CD4-positive, CD25-positive, alpha-beta regulatory T cell (primary cell): ENCODE results near the gene CELSR3. TPM values are rescaled to one million over a fixed set of nuclear protein-coding genes. Genes with fewer than 3 reads are reported as not detected.
A peak's percentile ranks its signal among the peaks of the same experiment; 100 is the strongest.

Experiments
- ATAC-seq, 2 donors: fragments of 150-1000 bp; cut with Tn5 transposase; one replicate each; pipeline ENCODE4 v1.10.0; 2021; ENCODE audit warnings: low read depth in 2 of 2, moderate number of reproducible peaks in 2 of 2, moderate library complexity in 1 of 2
- DNase-seq, 3 donors: peaks; one replicate each; pipeline versions ENCODE4 v3.0.0 to v3.0.0-alpha.2; 2012 to 2022; ENCODE audit warnings: mixed read lengths in 1 of 3
- H3K27ac ChIP-seq: one replicate; pipeline ENCODE4 v1.7.0; 2013; ENCODE audit warnings: mild to moderate bottlenecking, low read length; ENCODE audit not compliant: insufficient read depth, poor library complexity, severe bottlenecking
- H3K27me3 ChIP-seq: one replicate; pipeline ENCODE4 v1.7.0; 2013; ENCODE audit warnings: low read length; ENCODE audit not compliant: control insufficient read depth, insufficient read depth
- H3K36me3 ChIP-seq: one replicate; pipeline ENCODE4 v1.7.0; 2013; ENCODE audit warnings: mild to moderate bottlenecking, low read length, moderate library complexity; ENCODE audit not compliant: control insufficient read depth, insufficient read depth
- H3K4me1 ChIP-seq: 2 replicates; pipeline ENCODE4 v1.7.0; 2013; ENCODE audit warnings: mild to moderate bottlenecking, low read length; ENCODE audit not compliant: insufficient read depth, control insufficient read depth, poor library complexity, severe bottlenecking
- H3K4me3 ChIP-seq: one replicate; pipeline ENCODE4 v1.7.0; 2013; ENCODE audit warnings: low read depth, mild to moderate bottlenecking, low read length, moderate library complexity
- H3K9me3 ChIP-seq, 2 experiments: 1 replicate in 1 of 2; 2 replicates in 1 of 2; pipeline ENCODE4 v1.7.0; 2013; ENCODE audit warnings: low read length in 2 of 2, mild to moderate bottlenecking in 1 of 2, moderate library complexity in 1 of 2; ENCODE audit not compliant: control insufficient read depth in 2 of 2
- H3K27ac Mint-ChIP-seq, 3 donors: one replicate each; pipeline ENCODE4 v1.8.0; 2020 to 2022; ENCODE audit warnings: mild to moderate bottlenecking in 3 of 3, mixed read lengths in 3 of 3, moderate library complexity in 2 of 3
- H3K27me3 Mint-ChIP-seq: one replicate; pipeline ENCODE4 v1.8.0; 2022; ENCODE audit warnings: mild to moderate bottlenecking, mixed read lengths
- H3K36me3 Mint-ChIP-seq: one replicate; pipeline ENCODE4 v1.8.0; 2020; ENCODE audit warnings: mixed read lengths
- H3K4me1 Mint-ChIP-seq, 4 donors: one replicate each; pipeline ENCODE4 v1.8.0; 2020 to 2022; ENCODE audit warnings: mixed read lengths in 4 of 4, mild to moderate bottlenecking in 1 of 4
- H3K4me3 Mint-ChIP-seq, 4 donors: one replicate each; pipeline ENCODE4 v1.8.0; 2020 to 2022; ENCODE audit warnings: mild to moderate bottlenecking in 4 of 4, mixed read lengths in 4 of 4, moderate library complexity in 3 of 4
- H3K9me3 Mint-ChIP-seq, 7 donors: one replicate each; pipeline ENCODE4 v1.8.0; 2020 to 2022; ENCODE audit warnings: mixed read lengths in 7 of 7, mild to moderate bottlenecking in 3 of 7, moderate library complexity in 2 of 7
- polyA plus RNA-seq, 4 donors: library from polyadenylated mRNA; unstranded; fragments of 300-500 nt; fragmentation: Illumina TruSeq; gene quantifications; one replicate each; pipeline ENCODE4 v1.2.3, GENCODE V29; 2021
- total RNA-seq: library from RNA; stranded (reverse); gene quantifications from one replicate; pipeline ENCODE4 v1.2.3, GENCODE V29; 2022

The CELSR3 gene
- total and polyA plus RNA-seq, 5 donors from 2014 or later = 0.31 to 8.8 (median 0.39) TPM

DNA sequence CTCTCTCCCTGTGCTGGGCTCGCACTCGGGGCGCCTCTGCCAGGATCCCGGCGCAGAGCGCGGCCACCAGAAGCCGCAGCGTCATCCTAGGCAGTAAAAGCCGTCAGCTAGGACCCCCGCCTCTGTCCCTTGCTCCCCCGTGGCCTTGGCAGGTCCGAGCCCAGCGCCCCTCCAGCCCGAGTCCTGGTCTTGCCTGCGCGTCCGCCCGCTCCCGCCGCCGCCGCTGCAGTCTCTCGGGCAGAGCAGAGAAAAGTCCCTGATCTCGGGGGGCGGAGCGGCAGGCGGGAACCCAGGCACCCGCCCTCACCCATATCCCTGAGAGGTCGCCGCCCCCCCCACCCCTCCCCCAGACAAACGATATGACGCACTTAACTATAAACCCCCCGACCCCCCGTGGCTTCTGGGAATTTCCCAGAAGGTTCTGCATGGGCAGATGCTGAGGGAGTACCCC, 67.6 kb downstream of the CELSR3 start, which contains the start of gene COL7A1:
Gene COL7A1 (minus strand): TSS at position 255 of the 451 bp plus-strand sequence. CDS start 170 bp downstream, at position 85.
- peaks cover 5% of the 10 kb centered on the region for H3K4me1 ChIP-seq
- H3K9me3 Mint-ChIP-seq = peaks cover 0 to 2% (median 0%) of the 10 kb centered on the region in 7 donors
- H3K36me3 Mint-ChIP-seq = peaks cover 10% of the 10 kb centered on the region
- H3K27ac Mint-ChIP-seq = peak within 1 kb of the TSS in 1 of 3 donors; percentile 60
- H3K4me3 ChIP-seq = no peak within 1 kb of the TSS
- DNase-seq = no peak
- no peak for ATAC-seq
- H3K27ac ChIP-seq = no peak within 1 kb of the TSS
- H3K4me1 Mint-ChIP-seq = peaks cover 0 to 16% (median under 1%) of the 10 kb centered on the region in 4 donors
- peaks cover 10% of the 10 kb centered on the region for H3K36me3 ChIP-seq
- H3K27me3 ChIP-seq = no peaks in the 10 kb centered on the region
- peaks cover 19% of the 10 kb centered on the region for H3K27me3 Mint-ChIP-seq
- no peaks in the 10 kb centered on the region for H3K9me3 ChIP-seq
- H3K4me3 Mint-ChIP-seq = no peak within 1 kb of the TSS

- ATAC-seq (no peak), DNase-seq (no peak)
- no peak overlapping the region for H3K4me3 ChIP-seq
- Mint-ChIP-seq H3K4me3 (no peak overlapping the region), H3K27me3 (peaks cover 24% of the 10 kb centered on the region), H3K9me3 (peaks cover 0 to 2% (median 0%) of the 10 kb centered on the region in 7 donors), H3K36me3 (peaks cover 10% of the 10 kb centered on the region), H3K27ac (peak overlapping the region in 1 of 3 donors; percentile 60), H3K4me1 (peaks cover 0 to 16% (median under 1%) of the 10 kb centered on the region in 4 donors)
- H3K36me3 ChIP-seq = peaks cover 5% of the 10 kb centered on the region
- no peak overlapping the region for H3K27ac ChIP-seq
- no peaks in the 10 kb centered on the region for H3K27me3 ChIP-seq
- H3K9me3 ChIP-seq = no peaks in the 10 kb centered on the region
- peaks cover 5% of the 10 kb centered on the region for H3K4me1 ChIP-seq
These were observed 68.2 kb downstream of the CELSR3 start for GRCh38 chr3:48594417-48595049.

- Histone ChIP-seq H3K36me3 (no peaks in the 10 kb centered on the region), H3K9me3 (no peaks in the 10 kb centered on the region), H3K4me1 (peaks cover 5% of the 10 kb centered on the region), H3K27me3 (no peaks in the 10 kb centered on the region), H3K27ac (no peak overlapping the region), H3K4me3 (no peak overlapping the region)
- H3K36me3 Mint-ChIP-seq = no peaks in the 10 kb centered on the region
- H3K27me3 Mint-ChIP-seq = peaks cover 31% of the 10 kb centered on the region
- H3K27ac Mint-ChIP-seq = no peak overlapping the region
- H3K4me1 Mint-ChIP-seq = peaks cover 0 to 16% (median under 1%) of the 10 kb centered on the region in 4 donors
- H3K9me3 Mint-ChIP-seq = peaks cover 0 to 2% (median 0%) of the 10 kb centered on the region in 7 donors
- ATAC-seq (no peak), DNase-seq (no peak)
- H3K4me3 Mint-ChIP-seq = no peak overlapping the region
These were observed 69.3 kb downstream of the CELSR3 start for GRCh38 chr3:48593337-48593736.

DNA sequence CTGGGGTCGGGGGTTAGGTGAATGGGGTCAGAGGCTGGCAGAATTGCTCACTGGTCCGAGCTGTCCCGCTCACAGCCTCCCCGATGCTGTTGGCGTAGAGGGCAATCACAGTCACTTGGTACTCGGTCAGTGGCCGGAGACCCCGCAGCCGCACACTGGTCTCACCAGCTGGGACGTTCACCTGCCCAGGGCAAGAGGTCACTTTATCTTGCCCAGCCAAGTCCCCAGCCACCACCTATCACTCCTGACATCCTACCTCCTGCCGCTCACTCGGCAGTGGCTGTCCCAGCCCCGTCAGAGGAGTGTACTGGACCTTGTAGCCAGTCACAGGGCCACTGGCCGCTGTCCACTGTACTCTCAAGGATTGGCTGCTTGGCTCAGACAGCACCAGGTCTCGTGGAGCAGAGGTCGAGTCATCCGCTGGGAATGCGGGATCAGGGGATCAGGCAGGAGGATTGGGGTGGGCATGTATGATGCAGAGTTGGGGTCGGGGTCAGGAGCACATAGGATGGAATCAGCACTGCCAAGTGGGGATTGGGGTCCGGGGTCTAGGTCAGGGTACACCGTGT, 70.1 kb downstream of the CELSR3 start:
- H3K27ac Mint-ChIP-seq = no peak overlapping the region
- H3K4me3 ChIP-seq = no peak overlapping the region
- peaks cover 5% of the 10 kb centered on the region for H3K4me1 ChIP-seq
- H3K9me3 Mint-ChIP-seq = peaks cover 0 to 2% (median 0%) of the 10 kb centered on the region in 7 donors
- no peak for ATAC-seq
- no peak overlapping the region for H3K4me3 Mint-ChIP-seq
- H3K9me3 ChIP-seq = no peaks in the 10 kb centered on the region
- H3K27me3 Mint-ChIP-seq = peaks cover 32% of the 10 kb centered on the region
- no peaks in the 10 kb centered on the region for H3K36me3 ChIP-seq
- no peak for DNase-seq
- H3K27ac ChIP-seq = no peak overlapping the region
- peaks cover 0 to 16% (median under 1%) of the 10 kb centered on the region in 4 donors for H3K4me1 Mint-ChIP-seq
- H3K27me3 ChIP-seq = no peaks in the 10 kb centered on the region
- H3K36me3 Mint-ChIP-seq = no peaks in the 10 kb centered on the region

DNA sequence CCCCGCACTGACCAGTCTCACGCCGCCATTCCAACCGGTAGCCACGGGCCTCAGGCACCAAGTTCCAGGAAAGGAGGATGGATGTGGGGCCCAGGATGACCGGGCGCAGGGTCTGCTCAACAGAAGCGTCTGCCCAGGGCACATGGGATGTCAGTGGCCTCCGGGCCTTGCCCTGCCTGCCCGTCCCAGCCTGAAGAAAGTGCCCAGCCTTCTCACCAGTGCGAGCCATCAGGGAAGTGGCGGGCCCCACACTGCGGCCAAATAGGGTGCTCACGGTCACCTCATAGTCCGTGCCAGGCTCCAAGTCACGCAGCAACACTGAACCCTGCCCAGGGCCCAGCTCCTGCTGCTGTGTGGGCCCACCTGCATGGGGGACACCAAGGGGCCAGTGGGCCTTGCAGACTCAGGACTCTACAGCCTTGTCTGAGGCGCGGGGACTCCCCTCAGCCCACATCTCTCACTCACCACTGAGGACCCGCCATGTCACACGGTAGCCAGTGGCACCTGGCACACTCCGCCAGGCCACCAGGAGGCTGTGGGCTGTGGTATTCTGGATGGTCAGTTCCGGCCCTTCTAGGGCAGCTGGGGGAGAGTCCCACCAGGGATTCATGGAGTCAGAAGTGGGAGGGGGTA, 70.7 kb downstream of the CELSR3 start:
- H3K9me3 ChIP-seq = no peaks in the 10 kb centered on the region
- DNase-seq (no peak), ATAC-seq (no peak)
- H3K27me3 ChIP-seq = no peaks in the 10 kb centered on the region
- no peak overlapping the region for H3K4me3 ChIP-seq
- Mint-ChIP-seq H3K36me3 (no peaks in the 10 kb centered on the region), H3K27me3 (peaks cover 38% of the 10 kb centered on the region), H3K9me3 (peaks cover 0 to 2% (median 0%) of the 10 kb centered on the region in 7 donors), H3K27ac (no peak overlapping the region), H3K4me3 (no peak overlapping the region), H3K4me1 (peaks cover 0 to 14% (median 0%) of the 10 kb centered on the region in 4 donors)
- peaks cover 5% of the 10 kb centered on the region for H3K4me1 ChIP-seq
- H3K27ac ChIP-seq = no peak overlapping the region
- H3K36me3 ChIP-seq = no peaks in the 10 kb centered on the region

DNA sequence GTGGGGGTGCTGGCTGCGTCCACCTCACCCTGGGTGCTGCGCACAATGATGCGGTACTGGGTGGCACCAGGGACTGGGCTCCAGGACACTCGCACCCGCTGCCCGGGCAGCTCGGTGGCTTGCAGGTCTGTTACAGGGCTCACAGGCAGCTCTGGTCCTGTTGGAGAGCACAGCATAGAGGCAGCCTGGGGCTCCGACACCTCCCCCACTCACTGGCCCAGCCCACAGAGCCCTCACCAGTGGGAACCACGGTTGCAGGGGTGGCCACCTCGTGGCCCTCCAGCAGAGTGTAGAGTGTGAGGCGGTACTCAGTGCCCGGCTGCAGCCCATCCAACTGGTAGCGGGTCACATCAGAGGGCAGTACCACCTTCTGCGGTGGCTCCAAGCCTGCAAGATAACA, 71.2 kb downstream of the CELSR3 start:
- H3K27me3 ChIP-seq = no peaks in the 10 kb centered on the region
- Mint-ChIP-seq H3K4me3 (no peak overlapping the region), H3K27me3 (peaks cover 40% of the 10 kb centered on the region), H3K36me3 (no peaks in the 10 kb centered on the region), H3K27ac (no peak overlapping the region), H3K4me1 (peaks cover 0 to 14% (median 0%) of the 10 kb centered on the region in 4 donors), H3K9me3 (peaks cover 0 to 2% (median 0%) of the 10 kb centered on the region in 7 donors)
- peaks cover 5% of the 10 kb centered on the region for H3K4me1 ChIP-seq
- no peak for DNase-seq
- no peaks in the 10 kb centered on the region for H3K9me3 ChIP-seq
- no peaks in the 10 kb centered on the region for H3K36me3 ChIP-seq
- ATAC-seq = no peak
- H3K27ac ChIP-seq = no peak overlapping the region
- no peak overlapping the region for H3K4me3 ChIP-seq

DNA sequence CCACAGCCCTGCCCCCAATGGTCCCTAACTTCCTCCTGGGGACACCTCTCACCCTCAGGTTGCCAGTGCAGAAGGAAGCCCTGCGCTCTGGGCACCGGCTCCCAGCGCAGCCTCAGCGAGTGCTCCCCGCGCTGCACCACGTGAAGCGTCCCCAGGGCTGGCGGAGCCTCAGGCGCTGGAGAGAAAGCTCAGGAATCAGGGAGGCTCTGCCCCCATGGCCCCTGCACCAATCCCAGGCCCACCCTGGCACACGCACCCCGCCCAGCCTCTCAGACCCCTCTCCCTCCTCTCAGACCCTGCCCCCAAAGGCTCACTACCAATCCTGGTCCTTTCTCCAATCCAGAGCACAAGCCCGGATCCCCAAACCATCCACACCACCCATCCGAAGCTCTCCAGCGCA, 74.5 kb downstream of the CELSR3 start:
- no peaks in the 10 kb centered on the region for H3K4me1 ChIP-seq
- H3K36me3 ChIP-seq = no peaks in the 10 kb centered on the region
- H3K4me3 ChIP-seq = no peak overlapping the region
- H3K27me3 ChIP-seq = no peaks in the 10 kb centered on the region
- ATAC-seq (no peak), DNase-seq (no peak)
- Mint-ChIP-seq H3K36me3 (no peaks in the 10 kb centered on the region), H3K27ac (no peak overlapping the region), H3K9me3 (no peaks in the 10 kb centered on the region), H3K4me1 (peaks cover 0 to 3% (median 0%) of the 10 kb centered on the region in 4 donors), H3K4me3 (no peak overlapping the region), H3K27me3 (peaks cover 28% of the 10 kb centered on the region)
- H3K27ac ChIP-seq = no peak overlapping the region
- no peaks in the 10 kb centered on the region for H3K9me3 ChIP-seq
